ENCODE data around the gene SOCS3.
A peak's percentile ranks its signal among the peaks of the same experiment; 100 is the strongest.

SOCS3 gene

DNA sequence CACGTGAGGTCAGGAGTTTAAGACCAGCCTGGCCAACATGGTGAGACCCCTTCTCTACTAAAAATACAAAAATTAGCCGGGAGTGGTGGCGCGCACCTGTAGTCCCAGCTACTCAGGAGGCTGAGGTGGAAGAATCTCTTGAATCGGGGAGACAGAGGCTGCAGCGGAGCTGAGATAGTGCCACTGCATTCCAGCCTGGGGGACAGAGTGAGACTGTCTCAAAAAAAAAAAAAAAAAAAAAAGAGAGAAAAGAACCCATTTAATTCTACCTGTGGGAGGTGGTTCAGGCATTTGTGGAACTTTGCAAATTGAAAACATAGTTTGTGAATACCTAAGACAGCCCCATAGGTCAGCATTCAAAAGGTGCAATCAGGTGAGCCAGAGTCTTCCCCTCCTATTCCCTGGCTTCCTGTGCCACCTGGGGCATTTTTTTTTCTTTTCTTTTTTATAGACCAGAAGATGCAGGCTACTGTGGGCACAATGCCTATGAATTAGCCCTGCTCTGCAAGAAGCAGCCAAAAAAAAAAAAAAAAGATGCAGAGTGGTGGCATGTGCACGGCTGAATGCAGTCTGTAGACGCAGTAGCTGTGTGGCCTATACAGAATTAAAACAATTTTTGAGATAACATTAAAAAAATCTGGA is 9.1 kb upstream of the SOCS3 start:
- no peak for DNase-seq (ENCODE audit: low read depth in 2 of 2, low spot score in 1 of 2)

- DNase-seq (ENCODE audit: low read depth in 2 of 2, low spot score in 1 of 2): no peak
These were observed 8.5 kb upstream of the SOCS3 start for GRCh38 chr17:78368348-78368747.

DNA sequence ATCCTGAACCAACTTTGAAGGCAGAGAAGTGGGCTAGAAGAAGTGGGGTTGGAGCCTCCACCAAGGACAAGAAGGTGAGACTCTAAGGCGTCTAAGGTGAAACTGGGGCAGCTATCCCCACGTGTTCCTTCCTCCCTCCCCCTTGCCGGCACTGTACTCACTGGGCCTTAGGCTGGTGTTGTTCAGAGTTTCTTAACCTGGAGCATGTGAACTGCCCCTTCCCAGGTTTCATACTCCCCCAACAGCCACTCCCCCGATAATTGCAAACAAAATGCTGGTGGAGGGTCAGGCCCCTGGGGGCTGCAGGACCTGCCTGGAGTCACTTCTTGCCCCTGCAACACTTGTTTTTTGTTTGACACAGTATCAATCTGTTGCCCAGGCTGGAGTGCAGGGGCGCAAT is 7.3 kb upstream of the SOCS3 start:
- DNase-seq (ENCODE audit: low read depth in 2 of 2, low spot score in 1 of 2): no peak

- DNase-seq (ENCODE audit: low read depth in 2 of 2, low spot score in 1 of 2): no peak
These were observed 6.4 kb upstream of the SOCS3 start for GRCh38 chr17:78366109-78366848.

- DNase-seq (ENCODE audit: low read depth in 2 of 2, low spot score in 1 of 2): no peak
These were observed 5.8 kb upstream of the SOCS3 start for GRCh38 chr17:78365561-78366108.

GRCh38 chr17:78364436-78365281 is 4.8 kb upstream of the SOCS3 start:
- DNase-seq (ENCODE audit: low read depth in 2 of 2, low spot score in 1 of 2): no peak

GRCh38 chr17:78362671-78363070 is 2.8 kb upstream of the SOCS3 start:
- DNase-seq (ENCODE audit: low read depth in 2 of 2, low spot score in 1 of 2): no peak

DNA sequence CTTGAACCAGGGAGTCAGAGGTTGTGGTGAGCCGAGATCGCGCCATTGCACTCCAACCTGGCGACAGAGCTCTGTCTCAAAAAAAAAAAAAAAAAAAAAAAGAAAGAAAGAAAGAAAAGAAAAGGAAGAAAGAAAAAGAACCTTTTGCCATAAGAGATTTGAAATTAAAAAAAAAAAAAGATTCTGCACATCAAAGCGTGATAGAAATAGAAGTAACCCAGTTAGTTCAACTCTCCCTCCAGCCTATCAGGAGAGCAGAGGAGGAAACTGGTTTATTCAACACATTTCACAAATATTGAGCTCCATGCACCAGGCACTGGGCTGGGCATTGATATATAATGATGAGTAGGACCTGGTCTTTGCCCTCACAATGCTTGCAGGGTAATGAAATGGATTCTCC is 2.4 kb upstream of the SOCS3 start:
- DNase-seq (ENCODE audit: low read depth in 2 of 2, low spot score in 1 of 2): no peak

- no peak for DNase-seq (ENCODE audit: low read depth in 2 of 2, low spot score in 1 of 2)
These were observed 1.4 kb upstream of the SOCS3 start for GRCh38 chr17:78361225-78361701.

DNA sequence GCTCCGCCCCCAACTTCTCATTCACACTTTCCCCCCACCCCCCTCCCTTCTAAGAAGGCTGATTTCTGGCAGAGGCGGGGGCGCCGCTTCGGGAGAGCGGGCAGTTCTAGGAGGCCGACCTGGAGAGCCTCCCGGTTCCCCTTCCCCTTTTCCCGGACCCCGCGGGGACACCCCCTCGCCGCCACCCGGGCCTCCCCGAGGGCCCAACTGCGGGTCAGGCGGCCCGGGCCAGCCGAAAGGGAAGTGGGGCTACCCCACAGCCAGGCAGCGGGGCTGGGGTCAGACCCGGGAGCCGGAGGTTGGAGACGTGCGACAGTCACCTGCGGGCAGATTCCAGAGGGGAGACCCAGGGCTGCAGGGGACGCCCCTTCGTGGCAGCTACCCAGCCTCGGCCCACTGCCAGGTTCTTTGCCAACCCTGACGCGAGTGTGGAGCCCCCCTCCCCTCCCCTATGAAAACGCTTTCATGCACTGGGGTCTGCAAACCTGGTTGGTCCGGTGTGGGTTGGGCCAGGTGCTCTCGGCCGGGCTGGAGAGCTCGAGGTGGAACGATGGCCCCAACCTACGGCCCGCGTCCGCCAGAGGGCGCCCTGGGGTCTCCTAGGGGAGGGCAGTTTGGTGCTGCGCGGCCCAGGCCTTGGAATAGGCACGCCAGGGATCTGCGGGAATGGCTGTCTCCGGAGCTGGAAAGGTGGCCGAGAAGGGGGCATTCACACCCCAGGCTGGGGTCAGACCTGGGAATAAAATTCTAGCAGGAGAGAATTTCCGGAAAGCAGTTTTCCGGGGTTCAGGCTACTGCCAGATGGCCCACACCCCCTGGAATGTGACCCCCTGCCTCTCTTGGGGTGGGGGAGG is 721 bp upstream of the SOCS3 start:
- DNase-seq (ENCODE audit: low read depth in 2 of 2, low spot score in 1 of 2): peak; percentile 70 to 83

DNA sequence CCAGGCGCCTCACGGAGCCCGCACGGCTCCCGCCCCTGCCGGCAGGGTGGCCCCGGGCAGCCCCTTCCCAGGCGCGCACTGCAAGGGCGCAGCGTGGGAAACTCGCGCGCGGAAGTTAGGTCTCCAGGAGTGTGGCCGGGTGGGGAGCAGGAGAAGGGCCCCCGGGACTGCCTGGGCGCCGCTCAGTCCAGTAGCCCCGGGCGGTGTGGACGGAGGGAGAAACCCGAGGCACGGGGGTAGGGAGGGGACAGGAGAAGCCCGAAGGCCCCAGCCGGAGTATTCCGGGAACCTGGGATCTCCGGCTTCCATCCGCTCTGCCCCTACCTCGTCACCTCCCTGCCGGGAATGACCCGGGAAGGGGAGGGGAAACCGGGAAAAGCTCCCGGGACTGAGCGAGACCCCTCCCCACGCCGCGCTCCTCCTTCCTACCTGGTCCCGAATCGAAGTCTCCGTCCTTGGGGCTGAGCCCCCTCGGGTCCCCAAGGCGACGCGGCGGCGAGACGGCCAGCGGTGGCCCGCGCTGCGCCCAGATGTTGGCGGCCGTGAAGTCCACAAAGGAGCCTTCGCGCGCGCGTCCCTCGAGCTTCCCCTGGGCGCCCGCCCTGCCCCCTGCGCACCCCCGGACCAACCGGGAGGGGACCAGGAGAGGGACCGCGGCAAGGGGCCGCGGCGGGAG is 418 bp downstream of the SOCS3 start:
- no peak for DNase-seq (ENCODE audit: low read depth in 2 of 2, low spot score in 1 of 2)

GRCh38 chr17:78358538-78359320 is 1.1 kb downstream of the SOCS3 start:
- no peak for DNase-seq (ENCODE audit: low read depth in 2 of 2, low spot score in 1 of 2)

DNA sequence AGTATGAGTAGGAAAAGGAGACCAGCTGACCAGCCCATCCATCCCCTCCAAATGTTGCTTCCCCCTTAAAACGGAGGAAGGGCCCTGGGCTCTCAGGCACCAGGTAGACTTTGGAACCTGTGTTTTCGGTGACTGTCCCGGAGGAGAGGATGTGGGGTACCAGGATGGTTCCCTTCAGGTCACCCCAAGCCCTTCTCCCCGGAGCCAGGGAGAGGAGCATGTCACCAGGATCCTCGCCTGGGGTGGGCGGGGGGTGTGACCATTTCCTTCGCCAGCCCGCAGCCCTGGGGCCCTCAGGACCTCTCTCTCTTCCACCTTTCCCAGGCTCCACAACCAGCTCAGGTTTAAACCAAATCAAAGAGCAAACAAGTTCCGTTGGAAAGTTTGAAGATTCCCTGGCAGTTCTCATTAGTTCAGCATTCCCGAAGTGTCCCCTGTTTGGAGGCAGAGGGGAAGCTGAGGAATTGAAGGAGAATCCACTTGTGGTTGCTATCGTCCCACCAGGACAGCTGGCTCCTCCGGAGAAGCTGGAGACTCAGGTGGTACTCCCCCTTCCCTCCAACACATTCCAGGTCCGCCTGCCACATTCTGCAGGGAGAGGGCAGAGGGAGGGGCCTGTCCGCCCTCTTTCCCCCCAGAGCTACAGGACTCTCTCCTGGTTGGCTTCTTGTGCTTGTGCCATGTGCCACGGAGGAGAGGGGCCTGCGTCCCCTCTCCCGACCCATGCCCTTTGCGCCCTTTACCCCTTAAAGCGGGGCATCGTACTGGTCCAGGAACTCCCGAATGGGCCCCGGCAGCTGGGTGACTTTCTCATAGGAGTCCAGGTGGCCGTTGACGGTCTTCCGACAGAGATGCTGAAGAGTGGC is 2.0 kb downstream of the SOCS3 start:
- no peak for DNase-seq (ENCODE audit: low read depth in 2 of 2, low spot score in 1 of 2)

DNA sequence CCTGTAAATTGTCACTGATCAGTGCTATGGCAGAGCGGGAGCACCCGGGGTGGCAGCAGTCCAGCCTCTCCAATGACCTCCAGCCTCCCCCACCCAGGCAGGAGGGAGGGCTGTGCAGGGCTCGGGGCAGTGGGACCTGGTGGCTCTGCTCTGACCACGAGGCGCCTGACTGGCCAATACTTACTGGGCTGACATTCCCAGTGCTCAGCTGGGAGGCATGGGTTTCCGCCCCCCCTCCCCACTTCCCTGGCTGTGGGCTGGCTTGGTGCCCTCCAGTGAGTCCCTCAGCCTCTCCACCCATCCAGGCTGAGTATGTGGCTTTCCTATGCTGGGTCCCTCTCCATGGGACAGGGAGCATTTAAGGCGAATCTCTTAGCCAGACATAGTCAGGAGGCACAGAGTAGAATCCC is 2.7 kb downstream of the SOCS3 start:
- DNase-seq (ENCODE audit: low read depth in 2 of 2, low spot score in 1 of 2): no peak

DNA sequence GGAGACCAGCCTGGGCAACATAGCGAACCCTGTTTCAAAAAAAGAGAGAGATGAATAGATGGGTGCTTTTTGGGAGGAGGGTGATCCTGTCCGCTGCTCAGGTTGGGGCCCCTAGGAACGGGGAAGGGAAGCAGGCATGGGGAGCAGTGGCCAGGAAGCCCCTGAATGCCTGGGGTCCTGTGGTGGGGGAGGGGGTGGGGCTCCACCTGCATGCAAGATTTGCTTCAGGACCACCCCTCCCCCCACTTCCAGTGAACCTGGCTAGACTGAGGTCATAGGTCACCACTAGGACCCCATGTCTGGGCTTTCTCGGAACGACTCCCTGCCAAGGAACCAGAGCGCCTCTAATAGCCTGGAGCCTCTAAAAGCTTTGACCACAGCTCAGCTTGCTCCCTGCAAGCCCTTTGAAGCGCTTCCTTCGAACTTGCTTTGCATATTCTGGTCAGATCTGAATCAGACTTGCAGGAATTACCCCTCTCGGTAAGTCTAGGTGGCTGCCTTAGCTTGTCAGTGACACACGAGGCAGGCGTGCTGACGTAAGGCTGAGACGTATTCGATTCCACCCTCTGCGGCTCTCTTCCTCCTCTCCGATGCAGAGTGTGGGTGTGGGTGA is 3.7 kb downstream of the SOCS3 start:
- DNase-seq (ENCODE audit: low read depth in 2 of 2, low spot score in 1 of 2): peak; percentile 71 to 85

GRCh38 chr17:78355701-78356100 is 4.2 kb downstream of the SOCS3 start:
- no peak for DNase-seq (ENCODE audit: low read depth in 2 of 2, low spot score in 1 of 2)

DNA sequence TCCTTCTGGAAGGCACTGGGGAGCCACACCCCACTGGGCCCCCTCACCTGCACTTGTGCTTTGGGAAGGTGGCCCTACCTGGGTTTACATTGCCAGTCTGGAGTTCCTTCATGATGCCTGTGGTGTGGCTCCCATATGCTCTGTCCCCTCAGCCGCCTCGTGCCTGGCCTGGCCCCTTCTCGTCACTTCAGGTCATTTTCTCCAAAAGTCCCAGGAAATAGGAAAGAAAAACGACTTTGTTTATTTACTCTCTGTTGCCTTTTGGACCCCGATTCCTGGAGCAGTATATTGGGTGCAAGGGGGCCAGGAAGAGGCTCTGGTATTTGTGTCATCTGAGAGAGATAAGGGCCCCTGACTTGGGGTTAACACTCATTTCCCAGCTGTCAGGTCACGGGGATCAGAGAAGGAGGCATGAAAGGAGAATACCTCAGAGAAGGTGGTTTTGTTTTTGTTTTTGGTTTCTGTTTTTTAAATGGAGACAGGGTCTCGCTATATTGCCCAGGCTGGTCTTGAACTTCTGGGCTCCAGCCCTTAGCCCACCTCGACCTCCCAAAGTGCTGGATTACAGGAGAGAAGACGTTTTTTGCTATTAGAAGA is 4.7 kb downstream of the SOCS3 start:
- no peak for DNase-seq (ENCODE audit: low read depth in 2 of 2, low spot score in 1 of 2)

- DNase-seq (ENCODE audit: low read depth in 2 of 2, low spot score in 1 of 2): no peak
These were observed 6.0 kb downstream of the SOCS3 start for GRCh38 chr17:78353834-78354233.
